Fibroblast of pulmonary artery (primary cell): Measurements from ENCODE around the gene TM4SF20.

Experiments used
- DNase-seq: peaks from one replicate; pipeline ENCODE4 v3.0.0-alpha.2; 2010; ENCODE audit warnings: low read depth
- H3K4me3 ChIP-seq: replicated peaks from 2 replicates; pipeline ENCODE4 v1.5.1; 2011; ENCODE audit warnings: low read depth, mild to moderate bottlenecking, control low read depth, low read length, moderate library complexity
- TF ChIP-seq, protein P1 (sequence below): IDR thresholded peaks from 2 replicates; pipeline ENCODE4 v1.5.1; 2011; ENCODE audit warnings: mild to moderate bottlenecking, control low read depth, low read length, inconsistent platforms; ENCODE audit errors: missing control alignments

The TM4SF20 gene, protein sequence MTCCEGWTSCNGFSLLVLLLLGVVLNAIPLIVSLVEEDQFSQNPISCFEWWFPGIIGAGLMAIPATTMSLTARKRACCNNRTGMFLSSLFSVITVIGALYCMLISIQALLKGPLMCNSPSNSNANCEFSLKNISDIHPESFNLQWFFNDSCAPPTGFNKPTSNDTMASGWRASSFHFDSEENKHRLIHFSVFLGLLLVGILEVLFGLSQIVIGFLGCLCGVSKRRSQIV

GRCh38 chr2:227379095-227379494, at the start of gene TM4SF20:
Gene TM4SF20, minus strand, starts transcription at chr2:227379306. Its CDS starts 38 bp downstream, at chr2:227379268.
- DNase-seq = no peak
- TF ChIP-seq, protein P1, sequence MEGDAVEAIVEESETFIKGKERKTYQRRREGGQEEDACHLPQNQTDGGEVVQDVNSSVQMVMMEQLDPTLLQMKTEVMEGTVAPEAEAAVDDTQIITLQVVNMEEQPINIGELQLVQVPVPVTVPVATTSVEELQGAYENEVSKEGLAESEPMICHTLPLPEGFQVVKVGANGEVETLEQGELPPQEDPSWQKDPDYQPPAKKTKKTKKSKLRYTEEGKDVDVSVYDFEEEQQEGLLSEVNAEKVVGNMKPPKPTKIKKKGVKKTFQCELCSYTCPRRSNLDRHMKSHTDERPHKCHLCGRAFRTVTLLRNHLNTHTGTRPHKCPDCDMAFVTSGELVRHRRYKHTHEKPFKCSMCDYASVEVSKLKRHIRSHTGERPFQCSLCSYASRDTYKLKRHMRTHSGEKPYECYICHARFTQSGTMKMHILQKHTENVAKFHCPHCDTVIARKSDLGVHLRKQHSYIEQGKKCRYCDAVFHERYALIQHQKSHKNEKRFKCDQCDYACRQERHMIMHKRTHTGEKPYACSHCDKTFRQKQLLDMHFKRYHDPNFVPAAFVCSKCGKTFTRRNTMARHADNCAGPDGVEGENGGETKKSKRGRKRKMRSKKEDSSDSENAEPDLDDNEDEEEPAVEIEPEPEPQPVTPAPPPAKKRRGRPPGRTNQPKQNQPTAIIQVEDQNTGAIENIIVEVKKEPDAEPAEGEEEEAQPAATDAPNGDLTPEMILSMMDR = no peak
- H3K4me3 ChIP-seq = no peak within 1 kb of the TSS

DNA sequence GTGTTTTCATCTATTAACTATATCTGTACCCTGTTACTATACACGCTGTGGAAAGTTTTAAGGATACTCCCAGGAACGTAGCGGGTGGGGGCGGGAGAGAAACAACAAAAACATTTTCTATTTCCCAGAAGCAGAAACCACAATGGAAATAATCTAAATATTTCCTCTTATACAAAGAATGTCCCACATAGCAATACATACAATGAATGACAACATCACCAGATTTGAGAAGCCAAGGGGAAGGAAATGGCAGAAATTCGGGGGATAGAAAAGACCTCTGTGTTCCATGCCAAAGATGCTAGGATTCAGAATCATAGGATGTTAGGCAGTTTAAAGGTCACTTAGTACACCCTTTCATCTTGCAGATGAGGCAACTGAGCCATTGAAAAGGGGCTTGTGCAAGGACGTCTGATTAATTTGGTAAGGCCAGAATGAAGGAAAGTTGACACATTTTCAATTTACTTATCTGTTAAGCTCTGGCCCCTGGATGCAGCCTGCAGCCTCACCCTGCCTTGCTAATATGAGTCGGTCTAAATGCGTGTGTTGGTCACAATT, 49.7 kb upstream of the TM4SF20 start:
- TF ChIP-seq, protein P1 = no peak
- H3K4me3 ChIP-seq = no peak overlapping the region
- peak; percentile 75 for DNase-seq

DNA sequence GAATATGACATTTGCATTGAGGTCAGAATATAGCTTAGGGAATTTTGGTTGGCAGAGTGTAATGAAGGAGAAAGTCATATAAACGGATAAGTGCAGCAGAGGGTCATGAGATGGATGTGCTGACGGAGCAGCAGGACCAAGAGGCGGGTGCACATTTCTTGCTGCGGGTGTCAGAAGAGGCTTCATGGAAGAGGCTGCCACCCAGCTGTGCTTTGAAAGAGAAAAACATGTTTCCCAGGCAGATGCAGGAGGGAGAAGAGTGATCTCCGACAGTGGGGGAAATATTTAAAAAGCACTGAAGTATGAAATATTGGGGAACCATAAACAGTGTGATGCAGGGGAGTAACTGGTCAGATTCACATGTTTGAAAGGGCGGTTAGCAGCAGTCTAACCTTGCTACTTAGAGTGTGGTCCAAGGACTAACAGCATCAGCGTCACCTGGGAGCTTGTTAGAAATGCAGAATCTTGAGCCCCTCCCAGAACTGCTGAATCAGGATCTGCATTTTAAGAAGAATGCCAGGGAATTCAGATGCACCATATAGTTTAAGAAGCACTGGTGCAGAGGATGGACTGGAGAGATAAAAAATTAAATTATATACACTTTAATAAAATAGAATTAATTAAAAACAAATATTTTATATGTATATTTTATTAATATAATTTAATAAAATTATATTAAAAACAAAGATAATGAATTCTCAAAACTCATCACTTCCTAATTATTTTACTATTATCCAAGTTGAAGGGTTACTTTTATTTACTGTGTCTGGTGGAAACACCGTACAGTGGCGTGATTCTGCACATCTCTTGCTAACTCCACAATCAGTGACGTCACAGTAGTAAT, 44.8 kb upstream of the TM4SF20 start:
- no peak overlapping the region for H3K4me3 ChIP-seq
- DNase-seq = no peak
- TF ChIP-seq, protein P1 = no peak

GRCh38 chr2:227420087-227421052, 41.3 kb upstream of the TM4SF20 start:
- no peak overlapping the region for H3K4me3 ChIP-seq
- DNase-seq = no peak
- TF ChIP-seq, protein P1 = no peak

GRCh38 chr2:227416701-227417100, 37.6 kb upstream of the TM4SF20 start:
- no peak for DNase-seq
- H3K4me3 ChIP-seq = no peak overlapping the region
- TF ChIP-seq, protein P1 = no peak

GRCh38 chr2:227415538-227416424, 36.7 kb upstream of the TM4SF20 start:
- TF ChIP-seq, protein P1 = no peak
- DNase-seq = peak; percentile 94
- no peak overlapping the region for H3K4me3 ChIP-seq
